CD4-positive, CD25-positive, alpha-beta regulatory T cell (primary cell): ENCODE measurements around the gene NLRC4. TPM values are rescaled to one million over a fixed set of nuclear protein-coding genes. Genes with fewer than 3 reads are reported as not detected.
A peak's percentile ranks its signal among the peaks of the same experiment; 100 is the strongest.

Experiments
- ATAC-seq, 2 donors: fragments of 150-1000 bp; cut with Tn5 transposase; one replicate each; pipeline ENCODE4 v1.10.0; 2021; ENCODE audit warnings: low read depth in 2 of 2, moderate number of reproducible peaks in 2 of 2, moderate library complexity in 1 of 2
- DNase-seq, 3 donors: peaks; one replicate each; pipeline versions ENCODE4 v3.0.0 to v3.0.0-alpha.2; 2012 to 2022; ENCODE audit warnings: mixed read lengths in 1 of 3
- H3K27ac ChIP-seq: one replicate; pipeline ENCODE4 v1.7.0; 2013; ENCODE audit warnings: mild to moderate bottlenecking, low read length; ENCODE audit not compliant: insufficient read depth, poor library complexity, severe bottlenecking
- H3K27me3 ChIP-seq: one replicate; pipeline ENCODE4 v1.7.0; 2013; ENCODE audit warnings: low read length; ENCODE audit not compliant: control insufficient read depth, insufficient read depth
- H3K36me3 ChIP-seq: one replicate; pipeline ENCODE4 v1.7.0; 2013; ENCODE audit warnings: mild to moderate bottlenecking, low read length, moderate library complexity; ENCODE audit not compliant: control insufficient read depth, insufficient read depth
- H3K4me1 ChIP-seq: 2 replicates; pipeline ENCODE4 v1.7.0; 2013; ENCODE audit warnings: mild to moderate bottlenecking, low read length; ENCODE audit not compliant: insufficient read depth, control insufficient read depth, poor library complexity, severe bottlenecking
- H3K4me3 ChIP-seq: one replicate; pipeline ENCODE4 v1.7.0; 2013; ENCODE audit warnings: low read depth, mild to moderate bottlenecking, low read length, moderate library complexity
- H3K9me3 ChIP-seq, 2 experiments: 1 replicate in 1 of 2; 2 replicates in 1 of 2; pipeline ENCODE4 v1.7.0; 2013; ENCODE audit warnings: low read length in 2 of 2, mild to moderate bottlenecking in 1 of 2, moderate library complexity in 1 of 2; ENCODE audit not compliant: control insufficient read depth in 2 of 2
- H3K27ac Mint-ChIP-seq, 3 donors: one replicate each; pipeline ENCODE4 v1.8.0; 2020 to 2022; ENCODE audit warnings: mild to moderate bottlenecking in 3 of 3, mixed read lengths in 3 of 3, moderate library complexity in 2 of 3
- H3K27me3 Mint-ChIP-seq: one replicate; pipeline ENCODE4 v1.8.0; 2022; ENCODE audit warnings: mild to moderate bottlenecking, mixed read lengths
- H3K36me3 Mint-ChIP-seq: one replicate; pipeline ENCODE4 v1.8.0; 2020; ENCODE audit warnings: mixed read lengths
- H3K4me1 Mint-ChIP-seq, 4 donors: one replicate each; pipeline ENCODE4 v1.8.0; 2020 to 2022; ENCODE audit warnings: mixed read lengths in 4 of 4, mild to moderate bottlenecking in 1 of 4
- H3K4me3 Mint-ChIP-seq, 4 donors: one replicate each; pipeline ENCODE4 v1.8.0; 2020 to 2022; ENCODE audit warnings: mild to moderate bottlenecking in 4 of 4, mixed read lengths in 4 of 4, moderate library complexity in 3 of 4
- H3K9me3 Mint-ChIP-seq, 7 donors: one replicate each; pipeline ENCODE4 v1.8.0; 2020 to 2022; ENCODE audit warnings: mixed read lengths in 7 of 7, mild to moderate bottlenecking in 3 of 7, moderate library complexity in 2 of 7
- polyA plus RNA-seq, 4 donors: library from polyadenylated mRNA; unstranded; fragments of 300-500 nt; fragmentation: Illumina TruSeq; gene quantifications; one replicate each; pipeline ENCODE4 v1.2.3, GENCODE V29; 2021
- total RNA-seq: library from RNA; stranded (reverse); gene quantifications from one replicate; pipeline ENCODE4 v1.2.3, GENCODE V29; 2022

The NLRC4 gene
- total and polyA plus RNA-seq, 5 donors from 2014 or later, result 0.16 TPM; not detected in 4

DNA sequence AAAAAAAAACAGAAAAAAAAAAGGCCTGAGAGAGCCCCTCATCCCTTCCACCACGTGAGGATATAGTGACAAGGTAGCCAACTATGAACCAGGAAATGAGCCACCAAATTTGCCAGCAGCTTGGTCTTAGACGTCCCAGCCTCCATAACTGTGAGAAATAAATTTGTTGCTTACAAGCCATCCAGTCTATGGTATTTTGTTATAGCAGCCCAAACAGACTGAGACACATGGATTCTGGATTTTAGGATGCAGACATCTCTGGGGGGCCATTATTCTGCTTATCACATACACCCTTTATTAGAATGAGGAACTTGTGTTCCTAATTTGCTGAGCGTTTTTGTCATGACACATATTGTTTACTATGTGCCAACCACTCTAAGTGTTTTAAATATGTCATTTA lies 7.6 kb upstream of the NLRC4 start:
- Histone ChIP-seq H3K4me3 (no peak overlapping the region), H3K27ac (no peak overlapping the region), H3K27me3 (no peaks in the 10 kb centered on the region), H3K9me3 (no peaks in the 10 kb centered on the region), H3K36me3 (no peaks in the 10 kb centered on the region), H3K4me1 (peaks cover 2% of the 10 kb centered on the region)
- Mint-ChIP-seq H3K9me3 (no peaks in the 10 kb centered on the region), H3K4me3 (peak overlapping the region in 1 of 4 donors; percentile 13), H3K27ac (no peak overlapping the region), H3K36me3 (no peaks in the 10 kb centered on the region), H3K27me3 (peaks cover 10% of the 10 kb centered on the region), H3K4me1 (peaks cover 0 to 11% (median 3%) of the 10 kb centered on the region in 4 donors)
- ATAC-seq (no peak), DNase-seq (no peak)

DNA sequence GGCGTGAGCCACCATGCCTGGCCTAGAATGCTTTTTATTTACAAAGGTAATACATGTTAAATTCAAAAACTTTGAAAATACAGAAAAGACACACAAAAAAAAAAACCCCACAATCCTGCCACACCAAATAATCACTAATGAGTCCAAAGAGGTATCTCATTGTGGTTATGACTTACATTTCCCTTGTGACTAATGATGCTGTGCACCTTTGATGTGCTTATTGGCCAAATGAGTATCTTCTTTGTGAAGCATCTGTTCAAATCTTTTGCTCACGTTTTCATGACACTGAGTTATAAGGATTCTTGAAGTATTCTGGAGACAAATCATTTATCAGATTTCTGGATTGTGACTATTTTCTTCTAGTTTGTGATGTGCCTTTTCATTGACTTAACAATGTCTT lies 6.4 kb upstream of the NLRC4 start:
- Histone ChIP-seq H3K4me3 (no peak overlapping the region), H3K9me3 (no peaks in the 10 kb centered on the region), H3K27me3 (no peaks in the 10 kb centered on the region), H3K36me3 (no peaks in the 10 kb centered on the region), H3K27ac (no peak overlapping the region), H3K4me1 (no peaks in the 10 kb centered on the region)
- H3K27ac Mint-ChIP-seq, result no peak overlapping the region
- H3K9me3 Mint-ChIP-seq, result no peaks in the 10 kb centered on the region
- H3K4me3 Mint-ChIP-seq, result no peak overlapping the region
- peaks cover 10% of the 10 kb centered on the region for H3K27me3 Mint-ChIP-seq
- DNase-seq (no peak), ATAC-seq (no peak)
- peaks cover 0 to 3% (median 0%) of the 10 kb centered on the region in 4 donors for H3K4me1 Mint-ChIP-seq
- H3K36me3 Mint-ChIP-seq, result no peaks in the 10 kb centered on the region

DNA sequence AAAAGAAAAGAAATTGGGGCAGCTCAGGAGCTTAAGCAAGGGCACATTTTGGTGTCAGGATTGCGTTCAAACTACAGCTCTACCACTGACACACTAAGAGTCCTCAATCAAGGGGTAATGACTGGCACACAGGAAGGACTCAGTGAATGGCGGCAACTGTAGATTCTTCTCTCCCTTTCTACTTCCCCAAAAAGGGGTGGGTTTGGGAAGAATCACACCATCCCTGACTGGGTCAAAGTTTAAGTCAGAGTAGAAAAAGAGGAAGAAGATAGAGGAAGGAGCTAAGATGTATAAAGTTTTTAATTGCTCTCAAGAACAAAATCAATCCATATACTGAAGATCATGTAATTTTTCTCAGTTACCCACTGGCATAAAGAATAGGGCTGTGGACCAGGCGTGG lies 2.6 kb downstream of the NLRC4 start:
- Mint-ChIP-seq H3K4me1 (peaks cover 4 to 10% (median 8%) of the 10 kb centered on the region in 4 donors), H3K4me3 (no peak overlapping the region), H3K27me3 (peaks cover 10% of the 10 kb centered on the region), H3K36me3 (no peaks in the 10 kb centered on the region), H3K27ac (no peak overlapping the region), H3K9me3 (no peaks in the 10 kb centered on the region)
- H3K36me3 ChIP-seq, result no peaks in the 10 kb centered on the region
- DNase-seq, result no peak
- H3K4me3 ChIP-seq, result no peak overlapping the region
- peaks cover 5% of the 10 kb centered on the region for H3K4me1 ChIP-seq
- no peaks in the 10 kb centered on the region for H3K27me3 ChIP-seq
- H3K27ac ChIP-seq, result no peak overlapping the region
- H3K9me3 ChIP-seq, result no peaks in the 10 kb centered on the region
- no peak for ATAC-seq

DNA sequence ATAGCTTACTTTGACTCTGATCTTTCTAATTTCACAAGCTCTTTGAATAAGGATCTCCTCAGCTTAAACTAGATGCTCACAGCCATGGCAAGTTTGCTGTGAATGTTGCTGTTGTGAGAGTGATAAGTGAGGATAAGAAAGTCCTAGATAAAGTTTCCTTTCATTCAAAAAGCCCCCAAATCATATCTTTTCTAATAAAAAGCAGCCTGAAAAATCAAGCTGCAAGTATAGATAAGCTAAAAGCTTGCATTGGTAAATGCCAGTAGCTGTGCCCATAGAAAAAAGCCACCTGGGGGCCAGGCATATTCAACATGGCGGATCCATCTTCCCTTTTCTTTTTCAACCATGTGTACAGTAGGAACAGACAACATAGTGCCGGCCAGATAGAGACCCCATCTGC lies 4.3 kb downstream of the NLRC4 start:
- no peaks in the 10 kb centered on the region for H3K36me3 ChIP-seq
- H3K9me3 ChIP-seq, result no peaks in the 10 kb centered on the region
- Mint-ChIP-seq H3K27me3 (peaks cover 10% of the 10 kb centered on the region), H3K27ac (no peak overlapping the region), H3K4me1 (peaks cover 4 to 10% (median 8%) of the 10 kb centered on the region in 4 donors), H3K9me3 (no peaks in the 10 kb centered on the region), H3K4me3 (no peak overlapping the region), H3K36me3 (no peaks in the 10 kb centered on the region)
- DNase-seq (no peak), ATAC-seq (no peak)
- no peak overlapping the region for H3K27ac ChIP-seq
- no peak overlapping the region for H3K4me3 ChIP-seq
- peaks cover 5% of the 10 kb centered on the region for H3K4me1 ChIP-seq
- no peaks in the 10 kb centered on the region for H3K27me3 ChIP-seq

DNA sequence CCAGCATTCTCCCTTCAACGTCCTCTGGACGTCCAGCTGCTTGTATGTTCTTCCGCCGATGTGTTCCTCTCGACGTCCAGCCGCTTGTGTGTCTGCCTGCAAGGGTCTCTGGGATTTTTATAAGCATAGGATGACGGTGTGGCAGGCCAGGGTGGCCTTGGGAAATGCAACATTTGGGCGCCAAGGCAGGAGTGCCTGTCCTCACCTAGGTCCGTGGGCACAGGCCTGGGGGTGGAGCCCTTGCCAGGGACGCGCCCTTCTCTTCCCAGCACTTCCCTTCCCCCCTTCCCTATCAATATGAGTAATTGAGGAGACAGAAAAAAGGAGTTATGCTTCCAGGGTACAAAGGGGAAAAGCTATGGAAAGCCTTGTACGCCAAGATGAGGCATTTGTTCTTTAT lies 6.4 kb downstream of the NLRC4 start:
- DNase-seq (no peak), ATAC-seq (no peak)
- Histone ChIP-seq H3K4me3 (no peak overlapping the region), H3K27me3 (no peaks in the 10 kb centered on the region), H3K9me3 (no peaks in the 10 kb centered on the region), H3K27ac (no peak overlapping the region), H3K36me3 (no peaks in the 10 kb centered on the region), H3K4me1 (no peaks in the 10 kb centered on the region)
- H3K36me3 Mint-ChIP-seq, result no peaks in the 10 kb centered on the region
- H3K27ac Mint-ChIP-seq, result no peak overlapping the region
- H3K4me1 Mint-ChIP-seq, result peaks cover 0 to 1% (median 0%) of the 10 kb centered on the region in 4 donors
- no peak overlapping the region for H3K4me3 Mint-ChIP-seq
- H3K27me3 Mint-ChIP-seq, result peaks cover 4% of the 10 kb centered on the region
- H3K9me3 Mint-ChIP-seq, result no peaks in the 10 kb centered on the region

DNA sequence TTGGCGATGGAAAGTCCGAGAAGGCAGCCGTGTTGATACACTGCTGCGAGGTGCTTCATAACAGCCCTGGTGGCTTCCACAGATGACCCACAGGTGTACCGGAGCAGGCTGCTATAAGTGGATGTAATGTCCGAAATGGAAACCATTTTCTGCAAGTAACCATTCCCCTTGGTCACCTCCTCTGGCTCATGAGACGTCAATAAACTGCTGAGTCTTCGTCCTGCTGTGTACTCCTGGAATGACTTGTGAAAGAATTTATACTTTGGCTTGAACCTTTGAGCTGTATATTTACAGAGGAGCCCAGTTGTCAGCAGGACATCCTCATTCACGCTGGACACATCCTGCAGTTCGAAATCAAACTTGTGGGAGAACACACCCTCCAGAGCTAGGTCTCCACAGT lies 14.4 kb downstream of the NLRC4 start:
- Mint-ChIP-seq H3K36me3 (no peaks in the 10 kb centered on the region), H3K27me3 (no peaks in the 10 kb centered on the region), H3K9me3 (no peaks in the 10 kb centered on the region), H3K4me1 (no peaks in the 10 kb centered on the region), H3K27ac (no peak overlapping the region), H3K4me3 (no peak overlapping the region)
- DNase-seq (no peak), ATAC-seq (no peak)
- H3K36me3 ChIP-seq, result no peaks in the 10 kb centered on the region
- H3K27me3 ChIP-seq, result no peaks in the 10 kb centered on the region
- H3K4me1 ChIP-seq, result no peaks in the 10 kb centered on the region
- no peak overlapping the region for H3K27ac ChIP-seq
- no peaks in the 10 kb centered on the region for H3K9me3 ChIP-seq
- H3K4me3 ChIP-seq, result no peak overlapping the region

DNA sequence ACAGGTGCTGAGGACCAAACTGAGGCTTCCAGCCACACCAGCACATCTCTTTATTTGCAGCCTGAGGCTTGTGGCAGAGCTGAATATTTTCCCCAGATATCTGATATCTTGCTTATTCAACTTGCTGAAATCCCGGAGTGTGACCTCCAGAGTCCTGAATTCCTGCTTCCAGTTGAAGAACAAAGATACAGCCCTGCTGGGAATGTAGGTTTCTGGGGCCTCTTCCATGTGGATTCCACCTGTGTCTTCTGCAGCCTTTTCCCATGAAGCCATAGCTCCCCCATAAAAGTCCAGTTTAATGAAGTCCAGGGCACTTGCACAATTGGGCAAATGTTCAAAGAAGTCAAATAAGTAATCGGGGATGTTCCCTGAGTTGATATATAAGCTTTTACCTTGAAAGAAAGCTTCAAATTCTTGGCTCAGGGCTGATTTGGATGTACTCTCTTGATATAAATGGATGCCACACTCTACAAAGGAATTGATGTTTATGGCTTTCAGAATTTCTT lies 14.9 kb downstream of the NLRC4 start:
- no peak for DNase-seq
- Histone ChIP-seq H3K36me3 (no peaks in the 10 kb centered on the region), H3K27ac (no peak overlapping the region), H3K4me3 (no peak overlapping the region), H3K9me3 (no peaks in the 10 kb centered on the region), H3K27me3 (no peaks in the 10 kb centered on the region), H3K4me1 (no peaks in the 10 kb centered on the region)
- Mint-ChIP-seq H3K9me3 (no peaks in the 10 kb centered on the region), H3K36me3 (no peaks in the 10 kb centered on the region), H3K4me1 (no peaks in the 10 kb centered on the region), H3K4me3 (no peak overlapping the region), H3K27me3 (no peaks in the 10 kb centered on the region), H3K27ac (no peak overlapping the region)
- ATAC-seq, result no peak

DNA sequence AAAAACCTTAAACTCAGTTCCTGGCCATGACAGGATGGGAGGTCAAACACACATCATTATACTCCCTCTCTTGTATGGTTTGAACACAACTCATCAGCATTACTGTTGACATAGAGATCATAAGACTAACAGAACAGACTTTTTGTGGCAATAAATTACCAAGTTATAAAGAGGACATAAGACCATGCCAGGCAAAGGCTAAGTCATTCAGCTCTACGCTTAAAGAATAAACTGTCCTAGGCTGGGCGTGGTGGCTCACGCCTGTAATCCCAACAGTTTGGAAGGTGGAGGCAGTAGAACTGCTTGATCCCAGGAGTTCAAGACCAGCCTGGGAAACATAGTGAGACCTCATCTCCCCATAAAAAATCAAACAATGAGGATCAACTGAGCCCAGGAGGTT lies 16.4 kb downstream of the NLRC4 start:
- no peaks in the 10 kb centered on the region for H3K27me3 Mint-ChIP-seq
- Histone ChIP-seq H3K36me3 (no peaks in the 10 kb centered on the region), H3K9me3 (no peaks in the 10 kb centered on the region), H3K4me3 (no peak overlapping the region), H3K27me3 (no peaks in the 10 kb centered on the region), H3K27ac (no peak overlapping the region), H3K4me1 (no peaks in the 10 kb centered on the region)
- ATAC-seq (no peak), DNase-seq (no peak)
- no peaks in the 10 kb centered on the region for H3K9me3 Mint-ChIP-seq
- no peaks in the 10 kb centered on the region for H3K36me3 Mint-ChIP-seq
- H3K27ac Mint-ChIP-seq, result no peak overlapping the region
- H3K4me3 Mint-ChIP-seq, result no peak overlapping the region
- no peaks in the 10 kb centered on the region for H3K4me1 Mint-ChIP-seq
